GM18511 (cell line): Measurements from ENCODE around the gene OR1A2.
"Not testable (repeated sequence)": the region's sequence is repeated elsewhere in the genome, so short reads cannot be mapped to it uniquely, and the experiment has no call there.

ENCODE experiments used
- ATAC-seq: cut with Tn5 transposase; IDR thresholded peaks from one replicate; pipeline ENCODE4 v1.9.1; 2021; ENCODE audit warnings: mild to moderate bottlenecking, moderate library complexity; ENCODE audit not compliant: unreplicated experiment

The OR1A2 gene

GRCh38 chr17:3197219-3197618 lies at the start of gene OR1A2:
TSS of gene OR1A2 (plus strand) at chr17:3197519. CDS start at chr17:3197519, 0 bp downstream.
- no peak for ATAC-seq

- ATAC-seq = no peak
Observed at GRCh38 chr17:3157218-3157617, 40.1 kb upstream of the OR1A2 start.

DNA sequence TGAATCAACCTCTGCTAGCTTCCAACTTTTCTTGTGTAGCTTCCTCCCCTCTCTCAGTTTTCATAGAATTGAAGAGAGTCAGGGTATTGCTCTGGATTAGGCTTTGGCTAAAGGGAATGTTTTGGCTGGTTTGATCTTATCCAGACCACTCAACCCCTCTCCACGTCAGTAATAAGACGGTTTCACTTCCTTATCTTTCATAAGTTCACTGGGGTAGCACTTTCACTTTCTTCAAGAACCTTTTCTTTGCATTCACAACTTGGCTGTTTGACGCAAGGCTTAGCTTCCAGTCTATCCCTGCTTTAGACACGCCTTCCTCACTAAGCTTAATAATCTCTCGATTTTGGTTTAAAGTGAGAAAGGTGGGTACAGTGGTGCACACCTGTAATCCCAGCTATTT lies 29.7 kb upstream of the OR1A2 start:
- no peak for ATAC-seq

DNA sequence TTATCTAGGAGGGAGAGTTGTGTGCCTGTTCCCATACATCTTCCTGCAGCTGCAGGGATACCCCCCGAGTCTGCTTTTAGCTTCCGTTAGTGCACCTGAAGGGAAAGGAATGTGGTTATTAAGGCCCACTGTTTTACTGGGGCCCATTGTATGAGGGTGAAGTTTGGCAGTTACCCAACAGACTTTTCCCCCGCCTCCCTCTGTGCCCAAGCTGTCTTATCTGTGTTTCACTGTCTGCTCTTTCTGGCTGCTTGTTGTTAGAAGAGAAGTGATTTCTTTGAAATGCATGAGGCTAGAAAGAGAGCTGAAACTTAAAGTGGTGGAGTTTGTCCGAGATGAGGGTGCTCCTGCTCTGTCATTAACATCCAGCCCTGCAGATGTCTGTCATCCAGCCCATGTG lies 7.4 kb upstream of the OR1A2 start:
- ATAC-seq = no peak

DNA sequence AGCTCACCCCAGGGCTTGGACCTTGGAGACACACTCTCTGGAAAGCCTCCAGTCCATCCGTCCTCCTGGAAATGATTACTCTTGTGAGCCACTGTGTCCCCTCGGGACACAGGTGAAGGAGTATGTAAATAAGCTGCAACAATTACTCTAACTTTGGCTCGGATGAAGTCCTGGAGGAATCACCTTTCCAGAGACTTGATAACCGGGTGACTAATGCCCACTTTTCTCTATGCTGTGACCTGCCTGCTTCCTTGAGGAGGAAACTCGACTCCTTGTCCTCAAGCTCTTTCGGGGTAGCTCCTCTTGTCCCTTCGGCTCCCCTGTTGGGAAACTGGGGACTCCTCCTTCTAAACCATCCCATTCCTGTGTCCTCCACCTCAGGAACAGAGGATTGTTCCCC lies 10.0 kb downstream of the OR1A2 start, which contains the start of gene OR1A1:
TSS of gene OR1A1 (plus strand) at position 301 of the 400 bp plus-strand sequence. CDS start 7,954 bp downstream, outside the sequence.
- no peak for ATAC-seq

GRCh38 chr17:3208484-3208883 lies 11.2 kb downstream of the OR1A2 start:
- no peak for ATAC-seq

GRCh38 chr17:3213001-3213400 lies 15.7 kb downstream of the OR1A2 start:
- ATAC-seq = no peak

- no peak for ATAC-seq
Observed at GRCh38 chr17:3213587-3213986, 16.3 kb downstream of the OR1A2 start.

- not testable (repeated sequence) for ATAC-seq
Observed at GRCh38 chr17:3219978-3220377, 22.7 kb downstream of the OR1A2 start.

GRCh38 chr17:3221850-3222249 lies 24.5 kb downstream of the OR1A2 start:
- no peak for ATAC-seq

DNA sequence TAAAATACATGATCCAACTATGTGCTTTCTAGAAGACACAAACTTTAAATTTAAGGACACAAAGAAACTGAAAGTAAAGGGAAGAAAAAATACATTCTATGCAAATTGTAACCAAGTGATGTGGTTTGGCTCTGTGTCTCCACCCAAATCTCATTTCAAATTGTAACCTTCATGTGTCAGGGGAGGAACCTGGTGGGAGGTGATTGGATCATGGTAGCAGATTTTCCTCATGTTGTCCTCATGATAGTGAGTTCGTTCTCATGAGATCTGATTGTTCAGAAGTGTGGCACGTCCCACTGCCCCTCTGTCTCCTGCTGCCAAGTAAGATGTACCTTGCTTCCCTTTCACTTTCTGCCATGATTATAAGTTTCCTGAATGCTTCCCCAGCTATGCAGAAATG lies 25.2 kb downstream of the OR1A2 start:
- ATAC-seq = no peak

- not testable (repeated sequence) for ATAC-seq
Observed at GRCh38 chr17:3224721-3225352, 27.5 kb downstream of the OR1A2 start.

- not testable (repeated sequence) for ATAC-seq
Observed at GRCh38 chr17:3232300-3232699, 35.0 kb downstream of the OR1A2 start.

DNA sequence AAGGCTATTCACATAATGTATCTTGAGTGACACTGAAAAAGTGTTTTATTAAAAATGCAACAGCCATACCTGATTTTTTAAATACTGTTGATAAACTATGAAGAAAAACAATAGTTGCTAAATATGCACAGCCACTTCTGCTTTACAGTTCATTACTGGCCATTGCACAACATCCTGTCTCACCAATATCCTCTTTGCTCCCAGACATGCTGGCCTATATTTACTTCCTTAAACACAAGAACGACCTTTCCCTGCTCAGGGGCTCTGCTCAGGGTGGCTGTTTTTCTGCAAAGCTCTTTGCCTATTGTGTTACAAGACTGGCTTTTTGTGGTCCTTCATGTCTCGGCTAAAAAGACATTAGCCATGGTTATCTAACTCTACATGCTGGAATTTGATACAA lies 41.4 kb downstream of the OR1A2 start:
- not testable (repeated sequence) for ATAC-seq

DNA sequence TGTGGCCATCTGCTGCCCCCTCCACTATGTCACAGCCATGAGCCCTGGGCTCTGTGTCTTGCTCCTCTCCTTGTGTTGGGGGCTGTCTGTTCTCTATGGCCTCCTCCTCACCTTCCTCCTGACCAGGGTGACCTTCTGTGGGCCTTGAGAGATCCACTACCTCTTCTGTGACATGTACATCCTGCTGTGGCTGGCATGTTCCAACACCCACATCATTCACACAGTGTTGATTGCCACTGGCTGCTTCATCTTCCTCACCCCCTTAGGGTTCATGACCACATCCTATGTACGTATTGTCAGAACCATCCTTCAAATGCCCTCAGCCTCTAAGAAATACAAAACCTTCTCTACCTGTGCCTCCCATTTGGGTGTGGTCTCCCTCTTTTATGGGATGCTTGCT lies 43.7 kb downstream of the OR1A2 start:
- ATAC-seq = not testable (repeated sequence)

DNA sequence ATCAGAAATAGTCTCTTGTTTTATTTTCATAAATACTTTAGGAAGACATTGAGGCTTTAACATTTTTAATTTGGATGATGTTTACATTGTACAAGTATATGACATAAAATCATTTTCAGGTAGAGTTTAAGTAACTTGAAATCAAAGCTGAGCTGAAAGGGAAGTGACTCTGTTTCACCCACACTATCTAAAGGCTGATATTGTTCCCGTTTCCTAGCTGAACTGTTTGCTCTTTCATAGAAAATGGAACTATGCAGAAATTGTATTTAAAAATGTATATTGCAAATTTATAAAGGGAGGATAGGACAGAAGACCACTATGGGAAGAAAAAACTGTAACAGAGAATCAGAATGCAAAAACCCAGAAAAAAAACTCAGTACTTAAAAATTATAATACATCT lies 47.5 kb downstream of the OR1A2 start:
- not testable (repeated sequence) for ATAC-seq
